Esophagus muscularis mucosa (tissue), 4 donors: ENCODE data around the gene TBKBP1.

Experiments used
- EP300 ChIP-seq: sonication (generic); formaldehyde crosslinking; IDR thresholded peaks from one replicate; pipeline ENCODE4 v1.6.1; 2017; ENCODE audit warnings: antibody characterized with exemption
- POLR2A ChIP-seq: fragments of 450-650 bp; IDR thresholded peaks from one replicate; pipeline ENCODE4 v1.6.1; 2017; ENCODE audit warnings: antibody characterized with exemption, moderate library complexity, mild to moderate bottlenecking, low read depth
- POLR2AphosphoS5 ChIP-seq, 2 donors: sonication (generic); formaldehyde crosslinking; IDR thresholded peaks; one replicate each; pipeline ENCODE4 v1.6.1; 2017; ENCODE audit warnings: antibody characterized with exemption in 2 of 2
- TF ChIP-seq, protein P1 (sequence below), 3 experiments: fragments of 200-600 bp in 2 of 3; fragments of 450-650 bp in 1 of 3; sonication (generic) in 2 of 3; IDR thresholded peaks; one replicate each; pipeline ENCODE4 v1.5.1; 2017 to 2019; ENCODE audit warnings: antibody characterized with exemption in 3 of 3, mild to moderate bottlenecking in 2 of 3, moderate library complexity in 1 of 3

DNA sequence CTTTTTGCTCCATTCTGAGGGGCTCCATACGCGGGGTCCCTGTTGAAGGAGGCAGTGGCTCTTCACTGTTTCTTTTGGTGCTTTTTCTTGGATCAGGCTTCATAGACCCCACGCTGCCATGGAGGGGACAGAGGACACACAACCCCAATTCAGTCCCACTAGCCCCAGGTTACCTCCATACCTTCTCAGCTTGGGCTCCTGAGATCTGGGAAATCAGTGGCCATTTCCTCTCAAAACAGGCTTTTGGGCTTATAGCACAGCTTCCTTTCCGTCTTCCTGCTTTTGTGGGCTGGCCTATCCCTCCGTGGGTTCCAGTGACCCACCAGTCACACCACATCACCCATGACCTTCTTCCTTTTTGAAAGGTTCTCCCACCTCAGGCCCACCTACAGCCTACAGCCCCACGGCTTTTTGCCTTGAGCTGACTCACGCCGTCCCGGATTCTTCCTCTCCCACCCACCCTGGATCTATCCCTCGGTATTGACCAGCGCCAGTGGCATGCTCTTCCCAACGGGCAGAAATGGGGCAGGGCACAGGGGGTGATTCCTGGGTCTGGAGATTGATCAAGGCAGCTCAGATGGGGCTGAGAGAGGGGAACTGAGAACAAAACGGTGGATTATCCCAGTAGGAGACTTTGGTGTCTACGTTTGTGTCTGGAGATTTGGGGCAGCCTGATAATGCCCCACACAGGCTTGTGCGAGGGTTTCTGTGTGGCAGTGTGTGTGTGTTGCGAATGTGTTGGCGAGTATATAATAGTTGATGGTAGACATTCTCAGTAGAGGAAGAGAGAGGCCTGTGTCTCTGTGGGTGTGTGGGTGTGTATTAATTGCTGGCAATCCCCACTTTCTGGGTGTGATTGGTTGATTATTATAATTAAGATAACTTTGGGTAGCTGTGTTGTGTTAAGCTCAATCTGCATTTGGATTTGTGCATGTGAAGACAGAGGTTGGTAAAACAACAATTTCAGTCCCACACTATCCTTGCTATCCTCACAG is 42.8 kb downstream of the TBKBP1 start:
- TF ChIP-seq, protein P1, sequence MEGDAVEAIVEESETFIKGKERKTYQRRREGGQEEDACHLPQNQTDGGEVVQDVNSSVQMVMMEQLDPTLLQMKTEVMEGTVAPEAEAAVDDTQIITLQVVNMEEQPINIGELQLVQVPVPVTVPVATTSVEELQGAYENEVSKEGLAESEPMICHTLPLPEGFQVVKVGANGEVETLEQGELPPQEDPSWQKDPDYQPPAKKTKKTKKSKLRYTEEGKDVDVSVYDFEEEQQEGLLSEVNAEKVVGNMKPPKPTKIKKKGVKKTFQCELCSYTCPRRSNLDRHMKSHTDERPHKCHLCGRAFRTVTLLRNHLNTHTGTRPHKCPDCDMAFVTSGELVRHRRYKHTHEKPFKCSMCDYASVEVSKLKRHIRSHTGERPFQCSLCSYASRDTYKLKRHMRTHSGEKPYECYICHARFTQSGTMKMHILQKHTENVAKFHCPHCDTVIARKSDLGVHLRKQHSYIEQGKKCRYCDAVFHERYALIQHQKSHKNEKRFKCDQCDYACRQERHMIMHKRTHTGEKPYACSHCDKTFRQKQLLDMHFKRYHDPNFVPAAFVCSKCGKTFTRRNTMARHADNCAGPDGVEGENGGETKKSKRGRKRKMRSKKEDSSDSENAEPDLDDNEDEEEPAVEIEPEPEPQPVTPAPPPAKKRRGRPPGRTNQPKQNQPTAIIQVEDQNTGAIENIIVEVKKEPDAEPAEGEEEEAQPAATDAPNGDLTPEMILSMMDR (IDR thresholded peaks at IDR 0.05) = no peak
- no peak for TF ChIP-seq EP300
- TF ChIP-seq POLR2A = no peak
- TF ChIP-seq POLR2AphosphoS5 (IDR thresholded peaks at IDR 0.05) = no peak
